ENCODE measurements around the gene TOMM20.
"Not testable (repeated sequence)": the region's sequence is repeated elsewhere in the genome, so short reads cannot be mapped to it uniquely, and the experiment has no call there.

Gene TOMM20

GRCh38 chr1:235098991-235099390, 29.6 kb downstream of the TOMM20 start:
- Histone ChIP-seq H4K20me1 (ENCODE audit: insufficient read depth, low read length) (no peaks in the 10 kb centered on the region), H3K4me2 (ENCODE audit: low read depth, low read length) (no peak overlapping the region), H3K36me3 (replicated peaks; ENCODE audit: insufficient read depth, low read length) (no peaks in the 10 kb centered on the region), H3K9me2 (replicated peaks; ENCODE audit: insufficient read depth, low read length) (no peaks in the 10 kb centered on the region), H3K4me3 (ENCODE audit: low read length) (no peak overlapping the region), H3K9me3 (replicated peaks; ENCODE audit: insufficient read depth, low read length) (no peaks in the 10 kb centered on the region), H3K9ac (ENCODE audit: low read length) (no peak overlapping the region), H3K79me2 (ENCODE audit: low read length) (no peaks in the 10 kb centered on the region), H2AFZ (ENCODE audit: low read length) (no peak overlapping the region), H3K4me1 (ENCODE audit: low read length) (peaks cover 3% of the 10 kb centered on the region; the same call in 1 of the 2 replicates), H3K27ac (ENCODE audit: low read length) (no peak overlapping the region), H3K27me3 (replicated peaks; ENCODE audit: insufficient read depth, low read length) (no peaks in the 10 kb centered on the region), H3F3A (ENCODE audit: insufficient read depth, low read length) (no peaks in the 10 kb centered on the region)
- no peak for DNase-seq
- TF ChIP-seq CTCF (IDR thresholded peaks at IDR 0.05; ENCODE audit: low read length) = no peak
- TF ChIP-seq EZH2 (optimal IDR thresholded peaks at IDR 0.05; ENCODE audit: low read depth, low read length) = no peak
- no peak for TF ChIP-seq EZH2phosphoT487 (IDR thresholded peaks at IDR 0.05; ENCODE audit: low read length)

- DNase-seq = no peak
- TF ChIP-seq EZH2phosphoT487 (IDR thresholded peaks at IDR 0.05; ENCODE audit: low read length) (no peak), CTCF (IDR thresholded peaks at IDR 0.05; ENCODE audit: low read length) (no peak), EZH2 (optimal IDR thresholded peaks at IDR 0.05; ENCODE audit: low read depth, low read length) (no peak)
Measured at GRCh38 chr1:235098547-235098946, 30.1 kb downstream of the TOMM20 start.

GRCh38 chr1:235097501-235097900, 31.1 kb downstream of the TOMM20 start:
- H3K9me3 ChIP-seq (replicated peaks; ENCODE audit: insufficient read depth, low read length); H2AFZ ChIP-seq (ENCODE audit: low read length); H3K9me2 ChIP-seq (replicated peaks; ENCODE audit: insufficient read depth, low read length); H3K9ac ChIP-seq (ENCODE audit: low read length); H3K79me2 ChIP-seq (ENCODE audit: low read length); H3K4me2 ChIP-seq (ENCODE audit: low read depth, low read length); H3K27me3 ChIP-seq (replicated peaks; ENCODE audit: insufficient read depth, low read length); H3K36me3 ChIP-seq (replicated peaks; ENCODE audit: insufficient read depth, low read length); H3K27ac ChIP-seq (ENCODE audit: low read length); H3K4me1 ChIP-seq (ENCODE audit: low read length); H3F3A ChIP-seq (ENCODE audit: insufficient read depth, low read length); H3K4me3 ChIP-seq (ENCODE audit: low read length); DNase-seq; H4K20me1 ChIP-seq (ENCODE audit: insufficient read depth, low read length): not testable (repeated sequence)

More at GRCh38 chr1:235098547-235098946, 30.1 kb downstream of the TOMM20 start:
- Histone ChIP-seq H3K4me1 (ENCODE audit: low read length) (peaks cover 2% of the 10 kb centered on the region; the same call in 1 of the 2 replicates), H3K27ac (ENCODE audit: low read length) (no peak overlapping the region), H2AFZ (ENCODE audit: low read length) (no peak overlapping the region), H3K9ac (ENCODE audit: low read length) (no peak overlapping the region), H3K4me2 (ENCODE audit: low read depth, low read length) (no peak overlapping the region), H3K9me3 (replicated peaks; ENCODE audit: insufficient read depth, low read length) (no peaks in the 10 kb centered on the region), H3K27me3 (replicated peaks; ENCODE audit: insufficient read depth, low read length) (no peaks in the 10 kb centered on the region), H3K79me2 (ENCODE audit: low read length) (no peaks in the 10 kb centered on the region), H3K9me2 (replicated peaks; ENCODE audit: insufficient read depth, low read length) (no peaks in the 10 kb centered on the region), H3K4me3 (ENCODE audit: low read length) (no peak overlapping the region), H3K36me3 (replicated peaks; ENCODE audit: insufficient read depth, low read length) (no peaks in the 10 kb centered on the region), H4K20me1 (ENCODE audit: insufficient read depth, low read length) (no peaks in the 10 kb centered on the region), H3F3A (ENCODE audit: insufficient read depth, low read length) (no peaks in the 10 kb centered on the region)

GRCh38 chr1:235095938-235096562, 32.6 kb downstream of the TOMM20 start:
- H3K4me3 ChIP-seq (ENCODE audit: low read length) = no peak overlapping the region
- no peaks in the 10 kb centered on the region for H3K9me2 ChIP-seq (replicated peaks; ENCODE audit: insufficient read depth, low read length)
- H3K79me2 ChIP-seq (ENCODE audit: low read length) = no peaks in the 10 kb centered on the region
- H3K27ac ChIP-seq (ENCODE audit: low read length) = no peak overlapping the region
- H3K9me3 ChIP-seq (replicated peaks; ENCODE audit: insufficient read depth, low read length) = no peaks in the 10 kb centered on the region
- H3K27me3 ChIP-seq (replicated peaks; ENCODE audit: insufficient read depth, low read length) = no peaks in the 10 kb centered on the region
- TF ChIP-seq EZH2 (optimal IDR thresholded peaks at IDR 0.05; ENCODE audit: low read depth, low read length) (no peak), EZH2phosphoT487 (IDR thresholded peaks at IDR 0.05; ENCODE audit: low read length) (no peak)
- H2AFZ ChIP-seq (ENCODE audit: low read length) = no peak overlapping the region
- H4K20me1 ChIP-seq (ENCODE audit: insufficient read depth, low read length) = no peaks in the 10 kb centered on the region
- peaks cover 5% of the 10 kb centered on the region; the same call in 1 of the 2 replicates for H3K4me1 ChIP-seq (ENCODE audit: low read length)
- H3K4me2 ChIP-seq (ENCODE audit: low read depth, low read length) = no peak overlapping the region
- no peak overlapping the region for H3K9ac ChIP-seq (ENCODE audit: low read length)
- H3K36me3 ChIP-seq (replicated peaks; ENCODE audit: insufficient read depth, low read length) = no peaks in the 10 kb centered on the region
- no peaks in the 10 kb centered on the region for H3F3A ChIP-seq (ENCODE audit: insufficient read depth, low read length)
- DNase-seq = no peak
